Right lobe of liver (tissue), 4 donors: Measurements from ENCODE around the gene DACH1.

Source experiments
- POLR2A ChIP-seq: fragments of 450-650 bp; IDR thresholded peaks from one replicate; pipeline ENCODE4 v1.6.1; 2017; ENCODE audit warnings: antibody characterized with exemption, mild to moderate bottlenecking
- TF ChIP-seq, protein P1 (sequence below), 4 donors: fragments of 200-600 bp in 3 of 4; fragments of 450-650 bp in 1 of 4; IDR thresholded peaks; one replicate each; pipeline versions ENCODE4 v1.5.1 to v1.8.0; 2016 to 2022; ENCODE audit warnings: antibody characterized with exemption in 4 of 4, mild to moderate bottlenecking in 2 of 4
- donor health status: DM: no; HTN: no; CAD: no.
- donor health status: DM: no; HTN: no; CAD: no.
- donor health status: DM: no; HTN: yes; CAD: no.

DNA sequence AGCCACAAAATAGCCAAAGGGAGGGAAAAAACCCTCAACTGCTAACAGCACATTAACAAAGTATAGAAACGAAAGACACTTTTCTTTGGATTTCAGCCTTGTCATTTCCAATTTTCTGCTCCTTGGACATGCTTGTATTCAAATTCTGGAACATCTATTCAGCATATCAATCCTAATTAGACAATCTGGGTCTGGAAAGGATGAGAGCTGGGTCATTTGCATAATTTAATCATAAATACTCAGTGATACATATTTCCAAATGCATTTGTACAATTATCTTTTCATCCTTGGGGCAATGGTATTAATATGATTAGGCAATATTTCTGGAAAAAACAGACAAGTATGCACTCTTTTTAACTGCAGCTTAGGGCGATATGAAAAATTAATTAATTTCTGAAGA is 14.3 kb downstream of the DACH1 start:
- TF ChIP-seq POLR2A, result no peak
- TF ChIP-seq, protein P1, sequence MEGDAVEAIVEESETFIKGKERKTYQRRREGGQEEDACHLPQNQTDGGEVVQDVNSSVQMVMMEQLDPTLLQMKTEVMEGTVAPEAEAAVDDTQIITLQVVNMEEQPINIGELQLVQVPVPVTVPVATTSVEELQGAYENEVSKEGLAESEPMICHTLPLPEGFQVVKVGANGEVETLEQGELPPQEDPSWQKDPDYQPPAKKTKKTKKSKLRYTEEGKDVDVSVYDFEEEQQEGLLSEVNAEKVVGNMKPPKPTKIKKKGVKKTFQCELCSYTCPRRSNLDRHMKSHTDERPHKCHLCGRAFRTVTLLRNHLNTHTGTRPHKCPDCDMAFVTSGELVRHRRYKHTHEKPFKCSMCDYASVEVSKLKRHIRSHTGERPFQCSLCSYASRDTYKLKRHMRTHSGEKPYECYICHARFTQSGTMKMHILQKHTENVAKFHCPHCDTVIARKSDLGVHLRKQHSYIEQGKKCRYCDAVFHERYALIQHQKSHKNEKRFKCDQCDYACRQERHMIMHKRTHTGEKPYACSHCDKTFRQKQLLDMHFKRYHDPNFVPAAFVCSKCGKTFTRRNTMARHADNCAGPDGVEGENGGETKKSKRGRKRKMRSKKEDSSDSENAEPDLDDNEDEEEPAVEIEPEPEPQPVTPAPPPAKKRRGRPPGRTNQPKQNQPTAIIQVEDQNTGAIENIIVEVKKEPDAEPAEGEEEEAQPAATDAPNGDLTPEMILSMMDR (IDR thresholded peaks at IDR 0.05), result no peak
